ENCODE data around the gene MISP.

MISP gene

DNA sequence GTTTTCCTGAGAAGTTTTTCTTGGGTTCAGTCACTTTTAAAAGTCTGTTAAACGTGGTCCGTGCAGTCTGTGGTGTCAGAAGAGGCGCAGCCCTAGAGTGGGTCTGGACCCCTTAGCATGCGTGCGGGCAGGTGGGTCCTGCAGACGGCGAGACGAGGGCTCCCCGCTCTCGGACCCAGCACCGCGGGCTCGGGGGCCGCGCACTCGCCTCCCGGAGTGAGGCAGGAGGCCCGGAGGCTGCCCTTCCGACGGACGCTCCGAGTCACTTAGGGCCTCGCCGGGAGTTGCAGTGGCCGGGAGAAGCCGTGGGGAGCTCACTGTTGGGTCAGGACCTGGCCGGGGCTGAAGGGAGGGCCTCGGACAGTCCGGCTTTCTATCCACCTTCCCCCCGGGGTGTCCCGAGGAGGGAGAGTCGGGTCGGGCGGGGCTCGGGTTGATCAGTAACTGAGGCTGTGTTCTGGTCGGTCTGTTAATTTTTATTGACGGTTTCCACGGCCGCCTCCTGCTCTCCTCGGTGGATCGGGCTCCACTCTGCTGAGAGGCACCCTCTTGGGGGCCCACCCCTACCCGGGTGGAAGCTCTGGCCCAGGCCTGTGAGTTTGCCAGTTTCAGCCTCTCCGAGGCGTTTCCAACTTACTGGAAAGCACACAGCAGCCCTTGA lies 47.6 kb downstream of the MISP start:
- DNase-seq = peak; percentile 29

DNA sequence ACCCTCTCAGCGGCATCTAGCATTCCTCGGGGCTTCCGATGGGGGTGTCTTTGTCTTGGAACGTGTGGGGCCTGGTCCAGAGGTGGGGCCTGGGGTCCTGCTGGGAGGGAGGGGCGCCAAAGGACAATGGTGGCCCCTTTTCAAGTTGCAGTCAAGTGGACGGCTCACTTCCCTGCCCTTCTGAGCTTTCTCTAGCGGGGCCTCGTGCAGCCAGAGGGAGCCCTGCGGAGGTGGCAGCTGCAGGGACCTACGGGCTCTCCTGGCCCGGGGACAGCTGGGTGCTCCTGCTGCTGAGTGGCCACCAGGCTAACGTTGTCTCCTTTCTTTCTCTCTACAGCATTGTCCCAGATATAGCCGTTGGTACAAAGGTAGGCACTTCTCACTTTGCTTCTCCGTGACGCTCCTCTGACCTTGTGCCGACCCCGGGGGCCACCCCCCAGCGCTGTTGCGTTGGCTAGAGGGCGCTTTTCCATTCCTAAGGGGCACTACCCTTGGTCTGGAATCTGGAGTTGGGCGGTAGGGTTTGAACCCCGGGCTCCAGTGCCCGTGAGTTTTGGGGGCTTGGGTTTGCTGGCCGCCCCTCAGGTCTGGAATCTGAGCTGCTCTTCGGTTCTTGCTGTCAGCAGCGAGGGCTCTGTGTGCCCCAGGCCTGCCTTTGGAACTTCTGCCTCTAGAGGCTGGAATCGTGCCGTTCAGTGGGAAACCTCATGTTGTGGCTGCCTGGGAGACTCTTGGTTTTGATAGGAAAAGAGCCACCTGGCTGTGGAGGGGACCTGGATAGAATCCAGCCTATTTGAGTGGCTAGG lies 48.4 kb downstream of the MISP start:
- no peak for DNase-seq

DNA sequence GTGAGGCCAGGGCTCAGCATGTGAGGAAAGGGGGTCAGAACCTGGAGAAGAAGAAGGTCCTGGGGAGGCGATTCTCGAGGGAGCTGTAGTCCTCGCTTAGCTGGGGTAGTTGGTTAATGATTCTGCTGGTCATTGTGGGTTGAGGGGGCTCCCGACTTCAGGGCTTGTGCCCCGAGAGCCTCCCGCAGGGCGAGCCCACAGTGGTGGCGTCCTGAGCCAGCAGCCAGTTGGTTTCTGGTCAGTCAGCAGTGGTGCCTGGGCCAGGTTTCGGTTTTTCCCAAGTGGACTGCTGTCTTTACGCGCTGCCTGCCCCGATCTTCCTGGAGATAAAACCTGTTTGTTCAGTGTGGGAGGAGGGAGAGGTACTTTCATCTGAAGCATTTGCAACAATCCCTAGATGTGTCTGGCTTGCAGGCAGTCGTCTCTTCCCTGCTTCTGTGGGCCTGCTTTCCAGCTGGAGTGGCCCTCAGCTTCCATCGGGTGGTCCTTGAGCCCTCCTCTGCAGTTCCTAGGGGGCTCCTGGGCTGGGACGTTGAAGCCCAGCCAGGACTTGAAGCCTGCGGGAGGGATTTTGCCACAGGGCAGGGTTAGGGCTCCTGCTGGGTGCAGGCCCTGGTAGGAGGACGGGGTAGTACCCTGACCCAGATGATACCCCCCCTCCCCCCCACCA lies 49.6 kb downstream of the MISP start:
- peak; percentile 45 for DNase-seq

DNA sequence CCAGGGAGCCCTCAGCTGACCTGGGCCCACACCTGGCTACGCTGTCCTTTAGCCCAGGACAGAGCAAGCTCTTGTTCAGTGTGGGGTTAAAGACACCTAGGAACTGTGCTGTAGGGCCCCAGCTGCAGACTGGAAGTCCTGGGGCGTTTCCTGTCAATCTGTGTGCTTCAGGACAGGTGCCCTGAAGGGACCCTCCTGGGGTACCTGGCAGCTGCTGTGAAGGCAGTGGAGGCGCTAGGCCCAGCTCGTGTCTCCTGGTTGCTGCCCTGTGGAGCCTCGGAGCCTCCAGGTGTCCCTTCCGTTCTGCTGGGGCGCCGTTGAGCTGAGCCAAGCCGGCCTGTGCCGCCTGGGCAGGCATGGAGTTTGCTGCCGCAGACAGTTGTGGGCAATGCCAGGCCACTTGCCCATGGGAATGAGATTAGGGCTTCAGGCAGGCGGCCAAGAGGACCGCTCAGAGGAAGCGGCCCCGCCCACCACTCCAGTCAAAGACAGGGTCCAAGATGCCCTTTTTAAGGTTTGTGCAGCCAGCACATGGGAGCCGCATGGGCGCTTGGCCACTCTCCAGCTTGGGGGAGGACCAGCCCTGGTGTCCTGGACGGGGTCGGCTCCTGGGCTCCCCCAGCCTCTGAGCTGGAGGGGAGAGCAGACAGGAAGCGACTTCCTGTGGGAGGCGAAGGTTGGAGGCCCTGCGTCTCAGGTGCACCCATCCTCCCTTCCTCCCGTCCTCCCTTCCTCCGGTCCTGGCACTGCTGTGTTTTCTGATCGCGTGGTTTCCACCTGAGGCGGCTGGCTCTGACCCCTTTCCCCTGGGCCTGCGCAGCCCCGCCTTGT lies 50.3 kb downstream of the MISP start:
- peak; percentile 48 for DNase-seq

DNA sequence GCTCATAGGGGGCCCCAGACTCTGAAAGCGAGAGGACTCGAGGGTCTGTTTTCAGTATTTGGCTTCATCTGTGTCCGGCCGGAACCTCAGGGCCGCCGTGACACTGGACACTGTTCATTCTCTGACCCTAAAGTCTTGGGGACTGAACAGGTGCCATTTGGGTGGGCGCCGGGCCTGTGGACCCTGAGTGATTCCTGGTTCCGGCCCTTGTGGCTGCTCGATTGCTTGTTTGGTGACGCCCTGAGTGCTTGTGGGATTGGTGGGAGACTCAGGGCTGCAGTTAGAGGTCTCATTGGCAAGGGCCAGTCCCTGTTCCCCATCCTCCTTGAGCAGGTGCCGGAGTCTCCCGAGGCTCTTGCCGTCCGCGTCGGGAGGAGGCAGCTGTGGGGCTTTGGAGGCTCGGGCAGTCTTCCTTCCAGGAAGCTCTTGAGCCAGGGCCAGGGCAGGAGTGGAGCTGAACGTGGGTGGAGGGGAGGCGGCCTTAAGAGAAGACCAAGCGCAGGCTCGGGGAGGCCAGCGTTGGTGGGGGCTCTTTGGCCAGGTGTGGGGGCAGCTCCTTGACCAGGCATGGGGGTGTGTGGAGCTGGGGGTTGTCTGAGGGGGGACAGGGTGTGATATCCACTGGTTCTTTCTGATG lies 51.1 kb downstream of the MISP start:
- no peak for DNase-seq

DNA sequence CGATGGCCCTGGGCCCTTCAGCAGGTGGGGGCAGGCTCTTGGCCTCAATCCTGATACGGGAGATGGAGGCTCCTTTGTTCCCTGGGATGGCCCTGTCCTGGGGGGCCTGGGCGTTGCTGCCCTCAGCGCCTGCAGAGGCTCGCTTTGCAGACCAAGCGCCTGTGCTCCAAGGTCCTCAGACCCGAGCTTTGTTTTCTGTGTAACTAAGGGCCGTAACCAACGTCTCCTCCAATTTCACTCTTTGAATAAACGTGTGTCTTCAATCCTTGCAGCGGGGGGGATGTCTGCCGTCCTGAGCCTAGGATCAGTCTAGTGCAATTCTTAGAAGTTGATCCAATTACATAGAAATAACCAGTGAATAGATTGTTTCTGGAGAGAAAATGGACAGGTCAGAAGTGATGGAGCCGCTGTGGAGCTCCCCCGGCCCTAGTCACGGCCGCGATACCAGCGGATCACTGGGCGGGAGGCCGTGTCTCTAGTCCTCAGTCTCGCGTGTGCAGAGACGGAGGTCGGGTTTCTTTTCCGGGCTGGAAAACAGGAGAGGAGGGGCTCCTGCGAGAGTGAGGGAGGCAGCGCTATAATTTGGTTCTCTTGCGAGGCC lies 51.7 kb downstream of the MISP start:
- DNase-seq = no peak

DNA sequence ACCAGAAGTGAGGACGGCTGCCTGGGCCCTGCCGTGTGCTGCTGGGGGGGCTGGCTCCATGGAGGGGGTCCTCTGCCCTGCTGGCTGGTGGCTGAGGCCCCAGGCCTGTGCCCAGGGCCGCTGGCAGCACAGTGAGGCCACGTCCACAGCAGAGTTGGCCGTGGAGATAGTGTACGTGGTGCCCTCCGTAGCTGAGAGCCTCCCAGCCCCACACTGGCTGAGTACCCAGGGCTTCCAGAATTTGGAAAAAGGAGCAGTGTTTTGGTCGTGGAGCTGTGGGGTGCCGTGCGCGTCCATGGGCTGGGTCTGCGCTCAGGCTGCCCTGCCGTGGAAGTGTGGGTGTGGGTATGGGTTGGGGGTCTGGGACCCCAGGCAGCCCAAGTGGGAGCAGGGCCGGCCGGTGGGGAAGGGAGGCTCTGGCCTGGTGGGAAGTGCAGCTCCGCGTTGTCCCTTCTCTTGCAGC lies 52.2 kb downstream of the MISP start:
- DNase-seq = no peak

DNA sequence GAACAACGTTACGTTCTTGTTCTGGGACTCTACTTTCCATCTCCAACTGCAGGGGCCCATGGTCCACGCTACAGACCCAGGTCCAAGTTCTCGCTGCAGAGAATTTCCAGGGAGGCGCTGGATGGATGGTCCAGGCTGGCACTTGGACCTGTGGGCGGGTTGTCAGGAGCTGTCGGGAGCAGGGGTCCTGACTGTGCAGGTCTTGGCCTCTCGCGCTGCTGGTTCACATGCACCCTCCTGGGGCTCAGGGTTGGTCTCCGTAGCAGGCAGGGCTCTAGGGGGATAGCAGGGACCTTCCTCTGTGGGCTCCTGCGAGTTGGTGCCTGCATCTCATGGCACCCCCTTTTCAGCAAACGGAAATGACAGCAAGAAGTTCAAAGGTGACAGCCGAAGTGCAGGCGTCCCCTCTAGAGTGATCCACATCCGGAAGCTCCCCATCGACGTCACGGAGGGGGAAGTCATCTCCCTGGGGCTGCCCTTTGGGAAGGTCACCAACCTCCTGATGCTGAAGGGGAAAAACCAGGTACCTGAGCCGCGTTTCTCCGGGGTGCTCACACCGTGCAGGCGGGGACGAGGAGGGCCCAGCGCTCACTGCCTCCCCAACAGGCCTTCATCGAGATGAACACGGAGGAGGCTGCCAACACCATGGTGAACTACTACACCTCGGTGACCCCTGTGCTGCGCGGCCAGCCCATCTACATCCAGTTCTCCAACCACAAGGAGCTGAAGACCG lies 52.9 kb downstream of the MISP start:
- no peak for DNase-seq

DNA sequence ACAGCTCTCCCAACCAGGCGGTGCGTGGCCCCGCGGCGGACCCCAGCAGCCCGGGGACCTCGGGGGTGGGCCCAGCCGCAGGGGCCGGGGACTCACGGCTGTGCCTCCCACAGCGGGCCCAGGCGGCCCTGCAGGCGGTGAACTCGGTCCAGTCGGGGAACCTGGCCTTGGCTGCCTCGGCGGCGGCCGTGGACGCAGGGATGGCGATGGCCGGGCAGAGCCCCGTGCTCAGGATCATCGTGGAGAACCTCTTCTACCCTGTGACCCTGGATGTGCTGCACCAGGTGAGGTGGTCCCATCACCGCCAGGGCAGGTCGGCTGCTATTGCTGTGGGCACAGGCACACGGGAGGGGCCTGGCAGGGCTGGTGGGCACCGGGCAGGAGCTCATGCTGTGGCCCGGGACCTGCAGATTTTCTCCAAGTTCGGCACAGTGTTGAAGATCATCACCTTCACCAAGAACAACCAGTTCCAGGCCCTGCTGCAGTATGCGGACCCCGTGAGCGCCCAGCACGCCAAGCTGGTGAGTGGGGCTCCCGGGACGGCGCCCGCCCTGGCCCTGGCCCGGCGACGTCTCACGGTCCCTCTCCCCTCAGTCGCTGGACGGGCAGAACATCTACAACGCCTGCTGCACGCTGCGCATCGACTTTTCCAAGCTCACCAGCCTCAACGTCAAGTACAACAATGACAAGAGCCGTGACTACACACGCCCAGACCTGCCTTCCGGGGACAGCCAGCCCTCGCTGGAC lies 53.7 kb downstream of the MISP start:
- no peak for DNase-seq

DNA sequence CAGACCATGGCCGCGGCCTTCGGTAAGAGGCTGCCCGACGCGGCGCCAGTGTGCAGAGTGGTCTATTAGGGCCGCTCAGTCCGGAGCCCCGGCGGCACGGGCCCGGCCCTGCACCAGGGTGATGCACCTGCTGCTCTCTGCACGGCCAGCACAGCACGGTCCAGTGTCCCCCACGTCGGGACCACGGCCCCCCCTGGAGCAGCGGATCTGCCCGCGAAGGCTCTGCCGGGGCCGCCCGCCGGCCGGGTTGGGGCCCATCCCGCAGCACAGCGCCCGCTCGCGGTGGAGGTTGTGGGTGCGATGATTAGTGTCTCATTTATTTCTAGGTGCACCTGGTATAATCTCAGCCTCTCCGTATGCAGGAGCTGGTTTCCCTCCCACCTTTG lies 54.2 kb downstream of the MISP start:
- no peak for DNase-seq

DNA sequence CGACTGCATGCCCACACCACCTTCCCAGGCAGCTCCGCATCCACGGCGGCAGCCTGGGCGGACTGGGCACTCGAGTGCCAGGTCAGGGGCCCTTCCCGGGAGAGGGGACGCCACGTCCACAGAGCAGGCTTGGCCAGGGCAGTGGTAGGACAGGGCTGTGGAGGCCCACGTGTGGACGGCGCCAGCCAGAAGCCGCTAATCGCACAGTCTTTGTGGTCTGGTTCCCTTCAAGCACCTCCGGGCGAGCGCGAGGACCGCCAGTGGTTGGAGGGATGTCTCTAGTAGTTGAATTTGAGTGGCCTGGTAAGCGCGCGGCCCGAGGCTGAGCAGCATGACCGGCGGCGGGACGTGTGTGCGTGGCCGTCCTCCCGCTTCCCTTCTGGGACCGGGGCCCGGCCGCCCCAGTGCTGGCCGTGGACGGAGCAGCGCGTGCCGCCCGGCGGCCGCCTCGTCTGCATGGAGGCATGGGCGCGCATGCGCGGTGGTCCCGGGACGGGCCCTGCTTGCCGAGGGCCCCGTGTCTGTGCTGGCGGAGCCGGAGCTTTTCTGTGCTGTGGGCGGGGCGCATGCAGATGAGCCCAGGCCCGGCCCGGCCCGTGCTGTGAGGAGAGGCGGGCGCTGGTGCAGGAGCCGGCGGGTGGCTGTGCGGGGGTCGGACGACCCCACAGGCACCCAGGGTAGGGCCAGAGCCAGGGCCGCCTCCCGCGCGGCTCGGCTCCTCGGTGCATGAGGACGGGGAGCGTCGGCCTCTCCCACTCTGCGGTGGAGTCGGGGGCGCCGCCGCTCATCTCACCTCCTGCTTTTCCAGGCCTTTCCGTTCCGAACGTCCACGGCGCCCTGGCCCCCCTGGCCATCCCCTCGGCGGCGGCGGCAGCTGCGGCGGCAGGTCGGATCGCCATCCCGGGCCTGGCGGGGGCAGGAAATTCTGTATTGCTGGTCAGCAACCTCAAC lies 55.0 kb downstream of the MISP start:
- no peak for DNase-seq

DNA sequence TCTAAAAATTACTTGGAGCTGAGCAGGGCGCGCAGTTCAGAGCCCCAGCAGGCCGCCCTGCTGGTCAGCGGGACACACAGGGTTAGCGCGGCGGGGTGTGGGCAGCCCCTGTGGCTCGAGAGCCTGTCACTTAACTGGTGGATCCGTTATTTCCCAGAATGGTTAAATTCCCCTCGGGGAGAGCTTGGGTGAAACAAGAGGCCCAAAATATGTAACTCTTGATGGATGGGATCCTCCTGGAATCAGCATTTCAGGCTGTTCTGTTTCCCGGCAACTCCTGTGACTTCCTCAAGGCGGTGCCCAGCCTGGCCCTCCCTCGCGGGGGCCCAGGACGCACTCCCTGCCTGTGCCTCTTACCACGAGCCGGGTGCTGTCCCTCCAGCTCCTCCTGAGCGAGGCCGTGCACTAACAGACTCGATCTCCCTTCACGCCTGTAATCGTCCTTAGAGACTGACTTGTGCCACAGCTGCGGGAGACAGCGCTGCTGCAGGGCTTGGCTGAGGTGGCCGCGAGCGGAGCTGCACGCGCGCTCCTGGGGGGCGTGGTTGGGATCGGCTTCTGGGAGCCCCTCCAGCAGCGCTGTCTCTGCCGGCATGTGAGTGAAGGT lies 56.0 kb downstream of the MISP start:
- DNase-seq = no peak

DNA sequence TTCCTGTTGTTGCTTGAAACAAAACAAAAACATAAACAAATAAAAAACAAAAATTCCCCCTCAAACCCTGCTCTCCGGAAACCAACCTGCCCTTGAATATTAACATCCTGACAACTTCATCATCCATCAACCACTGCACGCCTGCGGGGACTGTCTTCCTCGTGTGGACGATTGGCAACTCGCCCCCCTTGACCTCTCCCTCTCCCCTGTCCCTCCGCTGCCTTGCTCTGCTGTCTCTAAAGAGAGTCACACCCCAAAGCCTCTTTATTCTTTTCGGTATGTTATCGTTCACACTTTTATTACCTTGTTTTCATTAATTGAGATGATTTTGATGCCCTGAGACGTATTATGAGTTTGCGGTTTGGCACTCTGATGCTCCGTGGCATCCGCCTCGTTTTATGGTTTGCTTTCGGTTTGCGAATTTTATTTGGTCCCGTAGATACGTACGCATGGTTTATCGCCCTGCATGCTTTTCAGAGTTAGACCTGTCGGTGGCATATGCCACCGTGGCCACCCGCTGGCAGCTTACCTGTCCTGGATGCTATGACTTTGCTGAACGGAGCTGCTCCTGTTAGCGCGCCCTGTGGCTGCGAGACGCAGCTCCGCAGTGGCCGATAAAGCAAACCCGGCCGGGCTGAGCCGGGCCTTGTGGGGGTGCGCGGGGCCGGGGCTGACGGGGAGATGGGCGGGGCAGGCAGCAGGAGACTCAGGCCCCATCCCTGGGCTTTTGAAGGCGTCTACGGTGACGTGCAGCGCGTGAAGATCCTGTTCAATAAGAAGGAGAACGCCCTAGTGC lies 56.9 kb downstream of the MISP start:
- DNase-seq = no peak

DNA sequence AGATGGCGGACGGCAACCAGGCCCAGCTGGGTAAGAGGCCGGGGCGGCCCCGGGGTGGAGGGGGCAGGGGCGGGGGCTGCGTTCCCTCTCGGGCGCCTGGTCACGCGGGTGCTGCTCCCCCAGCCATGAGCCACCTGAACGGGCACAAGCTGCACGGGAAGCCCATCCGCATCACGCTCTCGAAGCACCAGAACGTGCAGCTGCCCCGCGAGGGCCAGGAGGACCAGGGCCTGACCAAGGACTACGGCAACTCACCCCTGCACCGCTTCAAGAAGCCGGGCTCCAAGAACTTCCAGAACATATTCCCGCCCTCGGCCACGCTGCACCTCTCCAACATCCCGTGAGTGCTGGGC lies 57.5 kb downstream of the MISP start:
- DNase-seq = no peak

DNA sequence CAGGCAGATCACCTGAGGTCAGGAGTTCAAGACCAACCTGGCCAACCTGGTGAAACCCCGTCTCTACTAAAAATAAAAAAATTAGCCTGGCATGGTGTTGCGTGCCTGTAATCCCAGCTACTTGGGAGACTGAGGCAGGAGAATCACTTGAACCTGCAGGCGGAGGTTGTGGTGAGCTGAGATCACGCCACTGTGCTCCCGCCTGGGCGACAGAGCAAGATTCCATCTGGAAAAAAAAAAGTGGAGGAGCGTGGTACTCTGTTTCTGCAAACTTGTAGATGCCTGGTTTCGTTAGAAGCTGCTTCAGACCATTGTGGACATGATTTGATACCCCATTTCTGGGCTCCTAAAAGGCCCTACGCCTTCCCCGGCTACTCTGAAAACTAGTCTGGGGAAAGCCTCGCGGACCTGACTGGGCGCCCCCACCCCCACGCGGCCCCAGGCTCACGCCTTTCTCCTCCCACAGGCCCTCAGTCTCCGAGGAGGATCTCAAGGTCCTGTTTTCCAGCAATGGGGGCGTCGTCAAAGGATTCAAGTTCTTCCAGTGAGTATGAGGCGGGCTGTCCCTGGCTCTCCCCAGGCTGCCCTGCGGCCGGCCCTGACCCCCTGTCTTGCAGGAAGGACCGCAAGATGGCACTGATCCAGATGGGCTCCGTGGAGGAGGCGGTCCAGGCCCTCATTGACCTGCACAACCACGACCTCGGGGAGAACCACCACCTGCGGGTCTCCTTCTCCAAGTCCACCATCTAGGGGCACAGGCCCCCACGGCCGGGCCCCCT lies 59.4 kb downstream of the MISP start:
- DNase-seq = no peak

DNA sequence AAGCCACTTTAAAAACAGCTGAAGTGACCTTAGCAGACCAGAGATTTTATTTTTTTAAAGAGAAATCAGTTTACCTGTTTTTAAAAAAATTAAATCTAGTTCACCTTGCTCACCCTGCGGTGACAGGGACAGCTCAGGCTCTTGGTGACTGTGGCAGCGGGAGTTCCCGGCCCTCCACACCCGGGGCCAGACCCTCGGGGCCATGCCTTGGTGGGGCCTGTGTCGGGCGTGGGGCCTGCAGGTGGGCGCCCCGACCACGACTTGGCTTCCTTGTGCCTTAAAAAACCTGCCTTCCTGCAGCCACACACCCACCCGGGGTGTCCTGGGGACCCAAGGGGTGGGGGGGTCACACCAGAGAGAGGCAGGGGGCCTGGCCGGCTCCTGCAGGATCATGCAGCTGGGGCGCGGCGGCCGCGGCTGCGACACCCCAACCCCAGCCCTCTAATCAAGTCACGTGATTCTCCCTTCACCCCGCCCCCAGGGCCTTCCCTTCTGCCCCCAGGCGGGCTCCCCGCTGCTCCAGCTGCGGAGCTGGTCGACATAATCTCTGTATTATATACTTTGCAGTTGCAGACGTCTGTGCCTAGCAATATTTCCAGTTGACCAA lies 60.1 kb downstream of the MISP start:
- no peak for DNase-seq

DNA sequence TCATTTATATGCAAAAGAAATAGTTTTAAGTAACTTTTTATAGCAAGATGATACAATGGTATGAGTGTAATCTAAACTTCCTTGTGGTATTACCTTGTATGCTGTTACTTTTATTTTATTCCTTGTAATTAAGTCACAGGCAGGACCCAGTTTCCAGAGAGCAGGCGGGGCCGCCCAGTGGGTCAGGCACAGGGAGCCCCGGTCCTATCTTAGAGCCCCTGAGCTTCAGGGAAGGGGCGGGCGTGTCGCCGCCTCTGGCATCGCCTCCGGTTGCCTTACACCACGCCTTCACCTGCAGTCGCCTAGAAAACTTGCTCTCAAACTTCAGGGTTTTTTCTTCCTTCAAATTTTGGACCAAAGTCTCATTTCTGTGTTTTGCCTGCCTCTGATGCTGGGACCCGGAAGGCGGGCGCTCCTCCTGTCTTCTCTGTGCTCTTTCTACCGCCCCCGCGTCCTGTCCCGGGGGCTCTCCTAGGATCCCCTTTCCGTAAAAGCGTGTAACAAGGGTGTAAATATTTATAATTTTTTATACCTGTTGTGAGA lies 60.7 kb downstream of the MISP start:
- DNase-seq = no peak

Data from kidney glomerular epithelial cell (primary cell).